Superior temporal gyrus (tissue), 1 donor: Measurements from ENCODE around the gene SPRY4.
"Not testable (repeated sequence)": the region's sequence is repeated elsewhere in the genome, so short reads cannot be mapped to it uniquely, and the experiment has no call there.

Experiments
- DNase-seq: peaks from one replicate; pipeline ENCODE4 v3.0.0-alpha.2; 2016; ENCODE audit errors: extremely low spot score

The SPRY4 gene

GRCh38 chr5:142315096-142315900 lies 9.5 kb downstream of the SPRY4 start:
- no peak for DNase-seq

- DNase-seq, result no peak
Measured at GRCh38 chr5:142314606-142315005, 10.2 kb downstream of the SPRY4 start.

- DNase-seq, result no peak
Measured at GRCh38 chr5:142314109-142314508, 10.7 kb downstream of the SPRY4 start.

- no peak for DNase-seq
Measured at GRCh38 chr5:142313682-142314081, 11.1 kb downstream of the SPRY4 start.

- no peak for DNase-seq
Measured at GRCh38 chr5:142313275-142313674, 11.5 kb downstream of the SPRY4 start.

- no peak for DNase-seq
Measured at GRCh38 chr5:142312399-142312798, 12.4 kb downstream of the SPRY4 start.

GRCh38 chr5:142311725-142312124 lies 13.1 kb downstream of the SPRY4 start:
- DNase-seq, result no peak

- DNase-seq, result no peak
Measured at GRCh38 chr5:142310803-142311202, 14.0 kb downstream of the SPRY4 start.

- DNase-seq, result no peak
Measured at GRCh38 chr5:142309747-142310318, 15.0 kb downstream of the SPRY4 start.

- DNase-seq, result no peak
Measured at GRCh38 chr5:142308358-142308757, 16.5 kb downstream of the SPRY4 start.

- no peak for DNase-seq
Measured at GRCh38 chr5:142307146-142307890, 17.5 kb downstream of the SPRY4 start.

- DNase-seq, result no peak
Measured at GRCh38 chr5:142306077-142306502, 18.7 kb downstream of the SPRY4 start.

GRCh38 chr5:142305211-142305610 lies 19.6 kb downstream of the SPRY4 start:
- DNase-seq, result no peak

- DNase-seq, result no peak
Measured at GRCh38 chr5:142304013-142304701, 20.7 kb downstream of the SPRY4 start.

- no peak for DNase-seq
Measured at GRCh38 chr5:142303565-142303964, 21.3 kb downstream of the SPRY4 start.

GRCh38 chr5:142301540-142301939 lies 23.3 kb downstream of the SPRY4 start:
- no peak for DNase-seq

GRCh38 chr5:142300677-142301076 lies 24.1 kb downstream of the SPRY4 start:
- no peak for DNase-seq

GRCh38 chr5:142298789-142299188 lies 26.0 kb downstream of the SPRY4 start:
- no peak for DNase-seq

GRCh38 chr5:142297786-142298185 lies 27.0 kb downstream of the SPRY4 start:
- DNase-seq, result not testable (repeated sequence)

- no peak for DNase-seq
Measured at GRCh38 chr5:142296914-142297417, 27.9 kb downstream of the SPRY4 start.

GRCh38 chr5:142295960-142296860 lies 28.6 kb downstream of the SPRY4 start:
- DNase-seq, result no peak
